Measurements from ENCODE around the gene NUP155.

GRCh38 chr5:37247036-37247435 is 123.9 kb downstream of the NUP155 start:
- TF ChIP-seq, protein P1, sequence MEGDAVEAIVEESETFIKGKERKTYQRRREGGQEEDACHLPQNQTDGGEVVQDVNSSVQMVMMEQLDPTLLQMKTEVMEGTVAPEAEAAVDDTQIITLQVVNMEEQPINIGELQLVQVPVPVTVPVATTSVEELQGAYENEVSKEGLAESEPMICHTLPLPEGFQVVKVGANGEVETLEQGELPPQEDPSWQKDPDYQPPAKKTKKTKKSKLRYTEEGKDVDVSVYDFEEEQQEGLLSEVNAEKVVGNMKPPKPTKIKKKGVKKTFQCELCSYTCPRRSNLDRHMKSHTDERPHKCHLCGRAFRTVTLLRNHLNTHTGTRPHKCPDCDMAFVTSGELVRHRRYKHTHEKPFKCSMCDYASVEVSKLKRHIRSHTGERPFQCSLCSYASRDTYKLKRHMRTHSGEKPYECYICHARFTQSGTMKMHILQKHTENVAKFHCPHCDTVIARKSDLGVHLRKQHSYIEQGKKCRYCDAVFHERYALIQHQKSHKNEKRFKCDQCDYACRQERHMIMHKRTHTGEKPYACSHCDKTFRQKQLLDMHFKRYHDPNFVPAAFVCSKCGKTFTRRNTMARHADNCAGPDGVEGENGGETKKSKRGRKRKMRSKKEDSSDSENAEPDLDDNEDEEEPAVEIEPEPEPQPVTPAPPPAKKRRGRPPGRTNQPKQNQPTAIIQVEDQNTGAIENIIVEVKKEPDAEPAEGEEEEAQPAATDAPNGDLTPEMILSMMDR (IDR thresholded peaks at IDR 0.05) = no peak
- TF ChIP-seq POLR2A (IDR thresholded peaks at IDR 0.05) = no peak
